Endometrial microvascular endothelial cells (primary cell): Measurements from ENCODE around the gene TIMP2. TPM values are rescaled to one million over a fixed set of nuclear protein-coding genes. Genes with fewer than 3 reads are reported as not detected.

Experiments used
- in situ Hi-C: cut with HindIII; loops from 2 replicates; pipeline ENCODE4 v1.10.0; 2017; ENCODE audit warnings: low sequenced_read_pairs, low pct_unique_long_range_greater_than_20kb; ENCODE audit errors: inconsistent ontology term
- total RNA-seq: library from RNA; depleted of rRNA; stranded (reverse); fragments of >200 nt; gene quantifications from one replicate; pipeline ENCODE4 v1.2.3, GENCODE V29; 2015; ENCODE audit errors: inconsistent ontology term

Gene TIMP2
- total RNA-seq, 1 donor from 2014 or later, result 104 TPM

GRCh38 chr17:78812855-78813254, 112.3 kb downstream of the TIMP2 start:
- in situ Hi-C loops, result no loop called here

- in situ Hi-C loops, result no loop called here
These were observed 117.0 kb downstream of the TIMP2 start for GRCh38 chr17:78808163-78808562.

- in situ Hi-C loops, result no loop called here
These were observed 118.7 kb downstream of the TIMP2 start for GRCh38 chr17:78806451-78806850.

- in situ Hi-C loops, result no loop called here
These were observed 119.9 kb downstream of the TIMP2 start for GRCh38 chr17:78805301-78805700.

GRCh38 chr17:78804777-78805176, 120.4 kb downstream of the TIMP2 start:
- in situ Hi-C loops, result no loop called here

GRCh38 chr17:78803186-78803845, 121.9 kb downstream of the TIMP2 start:
- in situ Hi-C loops, result no loop called here

Other genes starting within 250 kb of the TIMP2 start
- gene CYTH1, start 143.1 kb downstream of the TIMP2 start, total RNA-seq, result 40.3 TPM
- gene USP36, start 84.6 kb downstream of the TIMP2 start, total RNA-seq, result 38.4 TPM
- 0.19 TPM for gene CEP295NL, start 22.2 kb downstream of the TIMP2 start, total RNA-seq
- 44.9 TPM for gene LGALS3BP, start 54.5 kb upstream of the TIMP2 start, total RNA-seq
- gene CANT1, start 84.4 kb upstream of the TIMP2 start, total RNA-seq, result 89.3 TPM
- gene C1QTNF1, start 98.8 kb upstream of the TIMP2 start, total RNA-seq, result 3.9 TPM
- gene ENGASE, start 149.4 kb upstream of the TIMP2 start, total RNA-seq, result 6.5 TPM